Measurements from ENCODE around the gene RLBP1.
A peak's percentile ranks its signal among the peaks of the same experiment; 100 is the strongest.

The RLBP1 gene

GRCh38 chr15:89217031-89217430, 4.3 kb downstream of the RLBP1 start:
- TF ChIP-seq, protein P1, sequence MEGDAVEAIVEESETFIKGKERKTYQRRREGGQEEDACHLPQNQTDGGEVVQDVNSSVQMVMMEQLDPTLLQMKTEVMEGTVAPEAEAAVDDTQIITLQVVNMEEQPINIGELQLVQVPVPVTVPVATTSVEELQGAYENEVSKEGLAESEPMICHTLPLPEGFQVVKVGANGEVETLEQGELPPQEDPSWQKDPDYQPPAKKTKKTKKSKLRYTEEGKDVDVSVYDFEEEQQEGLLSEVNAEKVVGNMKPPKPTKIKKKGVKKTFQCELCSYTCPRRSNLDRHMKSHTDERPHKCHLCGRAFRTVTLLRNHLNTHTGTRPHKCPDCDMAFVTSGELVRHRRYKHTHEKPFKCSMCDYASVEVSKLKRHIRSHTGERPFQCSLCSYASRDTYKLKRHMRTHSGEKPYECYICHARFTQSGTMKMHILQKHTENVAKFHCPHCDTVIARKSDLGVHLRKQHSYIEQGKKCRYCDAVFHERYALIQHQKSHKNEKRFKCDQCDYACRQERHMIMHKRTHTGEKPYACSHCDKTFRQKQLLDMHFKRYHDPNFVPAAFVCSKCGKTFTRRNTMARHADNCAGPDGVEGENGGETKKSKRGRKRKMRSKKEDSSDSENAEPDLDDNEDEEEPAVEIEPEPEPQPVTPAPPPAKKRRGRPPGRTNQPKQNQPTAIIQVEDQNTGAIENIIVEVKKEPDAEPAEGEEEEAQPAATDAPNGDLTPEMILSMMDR (conservative IDR thresholded peaks at IDR 0.05): no peak
- H3K27ac ChIP-seq: no peak overlapping the region

GRCh38 chr15:89215627-89216026, 5.8 kb downstream of the RLBP1 start:
- H3K27ac ChIP-seq: no peak overlapping the region
- TF ChIP-seq, protein P1 (conservative IDR thresholded peaks at IDR 0.05): no peak

GRCh38 chr15:89211678-89212170, 9.7 kb downstream of the RLBP1 start:
- H3K27ac ChIP-seq: no peak overlapping the region
- TF ChIP-seq, protein P1 (conservative IDR thresholded peaks at IDR 0.05): no peak

GRCh38 chr15:89209057-89209456, 12.3 kb downstream of the RLBP1 start:
- H3K27ac ChIP-seq: peak overlapping the region; percentile 48; the same call in 1 of the 2 replicates

GRCh38 chr15:89208256-89208655, 13.1 kb downstream of the RLBP1 start:
- H3K27ac ChIP-seq: peak overlapping the region; percentile 48
- TF ChIP-seq, protein P1 (conservative IDR thresholded peaks at IDR 0.05): no peak

More at GRCh38 chr15:89209057-89209456, 12.3 kb downstream of the RLBP1 start:
- TF ChIP-seq, protein P1 (conservative IDR thresholded peaks at IDR 0.05): no peak

DNA sequence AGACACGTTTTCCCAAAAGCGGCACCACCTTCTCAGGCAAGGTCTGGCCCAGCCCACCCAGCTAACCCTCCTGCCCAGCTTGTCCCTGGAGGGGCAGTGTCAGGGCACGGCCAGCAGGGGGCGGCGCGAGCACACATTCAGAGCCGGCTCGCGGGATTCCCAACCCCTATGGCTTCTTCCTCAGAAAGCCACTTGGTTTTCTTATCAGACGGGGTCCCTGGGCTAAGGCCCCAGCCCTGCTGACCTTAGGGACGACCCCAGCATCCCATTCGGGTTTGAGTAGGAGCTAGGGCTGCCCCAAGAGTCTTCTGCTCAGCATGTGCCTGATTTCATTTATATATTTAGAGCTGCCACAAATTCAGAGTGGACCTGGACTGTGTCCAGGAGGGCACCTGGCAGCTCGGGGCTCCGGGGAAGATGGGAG, 14.5 kb downstream of the RLBP1 start:
- peak overlapping the region; percentile 48; the same call in 1 of the 2 replicates for H3K27ac ChIP-seq
- TF ChIP-seq, protein P1 (conservative IDR thresholded peaks at IDR 0.05): peak; percentile 99

- TF ChIP-seq, protein P1 (conservative IDR thresholded peaks at IDR 0.05): no peak
- no peak overlapping the region for H3K27ac ChIP-seq
Measured at GRCh38 chr15:89205991-89206585, 15.3 kb downstream of the RLBP1 start.
